Mesenchymal stem cell (in vitro differentiated cells and primary cell): ENCODE measurements around the gene ITGA8.

Source experiments
- DNase-seq: peaks from one replicate; pipeline ENCODE4 v3.0.0-alpha.2; 2013
- H2AFZ ChIP-seq: one replicate; pipeline ENCODE4 v1.6.1; 2013; ENCODE audit warnings: low read depth, mild to moderate bottlenecking, control low read depth, inconsistent platforms, low read length, moderate library complexity
- H2AK5ac ChIP-seq: 2 replicates; pipeline ENCODE4 v1.6.1; 2013; ENCODE audit warnings: low read length, moderate library complexity, mild to moderate bottlenecking, inconsistent platforms; ENCODE audit not compliant: severe bottlenecking
- H2BK120ac ChIP-seq: one replicate; pipeline ENCODE4 v1.6.1; 2013; ENCODE audit warnings: low read depth, mild to moderate bottlenecking, inconsistent platforms, low read length, moderate library complexity
- H2BK12ac ChIP-seq, 2 experiments: one replicate each; pipeline ENCODE4 v1.6.1; 2013; ENCODE audit warnings: inconsistent platforms in 2 of 2, low read length in 2 of 2, mild to moderate bottlenecking in 2 of 2, moderate library complexity in 2 of 2, control low read depth in 1 of 2
- H2BK15ac ChIP-seq: one replicate; pipeline ENCODE4 v1.6.1; 2013; ENCODE audit warnings: mild to moderate bottlenecking, low read depth, inconsistent platforms; ENCODE audit not compliant: poor library complexity, severe bottlenecking
- H2BK5ac ChIP-seq: 2 replicates; pipeline ENCODE4 v1.6.1; 2013; ENCODE audit warnings: low read depth, mild to moderate bottlenecking, low read length, control low read depth, inconsistent platforms; ENCODE audit not compliant: poor library complexity, severe bottlenecking
- H3K14ac ChIP-seq, 2 experiments: one replicate each; pipeline ENCODE4 v1.6.1; 2013; ENCODE audit warnings: inconsistent platforms in 2 of 2, low read length in 2 of 2, control low read depth in 1 of 2, mild to moderate bottlenecking in 1 of 2, moderate library complexity in 1 of 2
- H3K18ac ChIP-seq, 2 experiments: one replicate each; pipeline ENCODE4 v1.6.1; 2013; ENCODE audit warnings: inconsistent platforms in 2 of 2, low read length in 2 of 2, control low read depth in 1 of 2, low read depth in 1 of 2, mild to moderate bottlenecking in 1 of 2
- H3K23ac ChIP-seq, 2 experiments: one replicate each; pipeline ENCODE4 v1.6.1; 2013; ENCODE audit warnings: inconsistent platforms in 2 of 2, low read length in 2 of 2, mild to moderate bottlenecking in 2 of 2, moderate library complexity in 2 of 2, control low read depth in 1 of 2
- H3K27ac ChIP-seq: 2 replicates; pipeline ENCODE4 v1.5.1; 2013; ENCODE audit warnings: mild to moderate bottlenecking, moderate library complexity, low read length, control low read depth, inconsistent platforms; ENCODE audit not compliant: poor library complexity, severe bottlenecking
- H3K27me3 ChIP-seq, 2 experiments: 2 replicates each; pipeline versions ENCODE4 v1.6.1 to v1.7.0; 2013; ENCODE audit warnings: low read length in 2 of 2, mild to moderate bottlenecking in 2 of 2, moderate library complexity in 2 of 2, control low read depth in 1 of 2, inconsistent platforms in 1 of 2; ENCODE audit not compliant: control insufficient read depth in 1 of 2, insufficient read depth in 1 of 2
- H3K36me3 ChIP-seq, 2 experiments: 2 replicates each; pipeline versions ENCODE4 v1.6.1 to v1.7.0; 2013; ENCODE audit warnings: low read length in 2 of 2, control low read depth in 1 of 2, inconsistent platforms in 1 of 2, low read depth in 1 of 2, mild to moderate bottlenecking in 1 of 2; ENCODE audit not compliant: insufficient read depth in 2 of 2, control insufficient read depth in 1 of 2
- H3K4ac ChIP-seq, 2 experiments: one replicate each; pipeline ENCODE4 v1.6.1; 2013; ENCODE audit warnings: inconsistent platforms in 2 of 2, low read length in 2 of 2, mild to moderate bottlenecking in 2 of 2, moderate library complexity in 2 of 2, control low read depth in 1 of 2, low read depth in 1 of 2
- H3K4me1 ChIP-seq: 2 replicates; pipeline ENCODE4 v1.6.1; 2013; ENCODE audit warnings: low read depth, low read length, control low read depth; ENCODE audit not compliant: control insufficient read depth, insufficient read depth
- H3K4me2 ChIP-seq: 2 replicates; pipeline ENCODE4 v1.6.1; 2013; ENCODE audit warnings: low read length, mild to moderate bottlenecking, inconsistent platforms; ENCODE audit not compliant: poor library complexity, severe bottlenecking
- H3K4me3 ChIP-seq, 2 experiments: 2 replicates each; pipeline versions ENCODE4 v1.5.1 to v1.7.0; 2013; ENCODE audit warnings: low read length in 2 of 2, mild to moderate bottlenecking in 2 of 2, control low read depth in 1 of 2, low read depth in 1 of 2; ENCODE audit not compliant: insufficient read depth in 1 of 2
- H3K79me1 ChIP-seq: replicated peaks from 2 replicates; pipeline ENCODE4 v1.6.1; 2013; ENCODE audit warnings: mild to moderate bottlenecking, control low read depth, low read length, inconsistent platforms; ENCODE audit not compliant: poor library complexity, severe bottlenecking
- H3K9ac ChIP-seq: 2 replicates; pipeline ENCODE4 v1.7.0; 2013; ENCODE audit warnings: mild to moderate bottlenecking, low read length, moderate library complexity
- H3K9me3 ChIP-seq: 2 replicates; pipeline ENCODE4 v1.7.0; 2013; ENCODE audit warnings: mild to moderate bottlenecking, low read length; ENCODE audit not compliant: control insufficient read depth
- H4K8ac ChIP-seq: one replicate; pipeline ENCODE4 v1.6.1; 2013; ENCODE audit warnings: inconsistent platforms, mild to moderate bottlenecking, low read length, moderate library complexity
- H4K91ac ChIP-seq: one replicate; pipeline ENCODE4 v1.6.1; 2013; ENCODE audit warnings: mild to moderate bottlenecking, low read length, inconsistent platforms
- WGBS: methylation state at CpG from one replicate; pipeline ENCODE4 v1.1.7; 2013; ENCODE audit warnings: mixed read lengths; 5-methylcytosine and 5-hydroxymethylcytosine counted together

Gene ITGA8

DNA sequence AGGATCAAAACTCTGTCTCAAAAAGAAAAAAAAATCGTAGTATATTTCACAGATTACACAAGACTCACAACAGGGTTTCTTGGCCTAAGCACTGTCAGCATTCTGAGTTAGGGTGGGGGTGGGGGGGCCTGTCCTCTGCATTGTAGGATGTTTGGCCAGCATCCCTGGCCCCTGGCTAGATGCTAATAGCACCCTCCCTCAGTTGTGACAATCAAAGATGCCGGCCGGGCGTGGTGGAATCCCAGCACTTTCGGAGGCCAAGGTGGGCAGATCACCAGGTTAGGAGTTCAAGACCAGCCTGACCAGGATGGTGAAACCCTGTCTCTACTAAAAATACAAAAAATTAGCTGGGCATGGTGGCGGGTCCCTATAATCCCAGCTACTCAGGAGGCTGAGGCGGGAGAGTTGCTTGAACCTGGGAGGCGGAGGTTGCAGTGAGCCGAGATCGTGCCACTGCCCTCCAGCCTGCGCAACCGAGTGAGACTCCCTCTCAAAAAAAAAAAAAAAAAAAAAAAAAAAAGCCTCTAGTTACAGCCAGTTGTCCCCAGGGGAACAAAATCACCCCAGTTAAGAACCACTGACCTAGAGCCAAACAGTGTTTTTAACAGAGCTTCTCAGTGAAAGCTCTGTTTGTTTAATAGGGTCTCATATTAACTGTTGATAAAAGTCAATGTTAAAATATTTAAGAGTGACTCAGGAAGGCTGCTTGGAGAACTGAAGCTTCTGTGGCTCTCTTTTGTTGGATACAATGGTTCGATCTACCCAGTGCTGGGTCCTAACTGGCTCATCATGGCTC, 187.6 kb downstream of the ITGA8 start:
- Histone ChIP-seq H2AFZ (no peak overlapping the region), H4K8ac (no peak overlapping the region), H3K4me1 (no peaks in the 10 kb centered on the region), H3K27ac (no peak overlapping the region), H3K27me3 (peaks cover 0 to 8% of the 10 kb centered on the region in 2 experiments), H2BK15ac (no peak overlapping the region), H2AK5ac (no peak overlapping the region), H2BK12ac (no peak overlapping the region), H3K9ac (no peak overlapping the region), H3K4ac (no peak overlapping the region), H3K9me3 (no peaks in the 10 kb centered on the region), H4K91ac (no peak overlapping the region), H3K4me3 (no peak overlapping the region), H3K4me2 (no peak overlapping the region), H3K23ac (no peak overlapping the region), H2BK5ac (no peak overlapping the region), H3K36me3 (no peaks in the 10 kb centered on the region), H3K79me1 (no peaks in the 10 kb centered on the region), H2BK120ac (no peak overlapping the region), H3K14ac (no peak overlapping the region), H3K18ac (no peak overlapping the region)
- WGBS, result 94% methylated on average over 12 of the region's 13 CpGs
- DNase-seq, result no peak

DNA sequence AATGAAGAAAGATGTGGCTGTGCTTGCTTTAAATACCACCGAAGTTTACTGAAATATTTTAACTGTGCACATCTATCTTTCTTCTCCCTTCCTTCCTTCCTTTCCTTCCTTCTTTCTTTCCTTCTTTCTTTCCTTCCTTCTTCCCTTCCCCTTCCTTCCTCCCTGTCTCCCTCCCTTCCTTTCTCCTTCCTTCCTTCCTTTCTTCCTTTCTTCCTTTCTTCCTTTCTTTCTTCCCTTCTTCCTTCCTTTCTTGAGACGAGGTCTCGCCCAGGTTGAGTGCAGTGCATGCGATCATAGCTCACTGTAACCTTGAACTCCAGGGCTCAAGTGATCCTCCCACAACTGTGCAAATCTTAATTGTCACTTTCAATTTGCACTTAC, 190.9 kb downstream of the ITGA8 start:
- no peak overlapping the region for H3K18ac ChIP-seq
- 98% methylated on average over 4 of the region's 4 CpGs for WGBS

DNA sequence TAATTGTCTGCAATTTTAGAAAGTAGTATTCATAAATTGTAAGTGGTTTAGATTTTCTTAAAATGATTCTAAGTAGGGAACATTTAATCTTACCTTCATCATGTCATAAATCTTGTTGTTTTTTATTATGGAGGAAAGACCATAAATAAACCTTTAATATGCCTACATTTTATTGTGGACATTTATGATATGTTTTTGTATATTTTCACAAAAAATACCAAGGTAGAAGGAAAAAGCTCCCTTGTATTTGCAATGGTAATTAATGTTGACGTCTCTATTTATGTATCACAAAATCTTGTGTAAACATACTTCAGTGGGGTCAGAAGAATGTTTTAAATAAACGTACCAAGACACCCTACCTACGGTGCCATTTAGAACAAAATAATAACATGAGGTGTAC, 193.0 kb downstream of the ITGA8 start:
- no peaks in the 10 kb centered on the region for H3K9me3 ChIP-seq
- H2AFZ ChIP-seq, result no peak overlapping the region
- H3K23ac ChIP-seq, result no peak overlapping the region
- H3K9ac ChIP-seq, result no peak overlapping the region
- H2BK120ac ChIP-seq, result no peak overlapping the region
- DNase-seq, result no peak
- peaks cover 0 to 5% of the 10 kb centered on the region in 2 experiments for H3K27me3 ChIP-seq
- H2BK5ac ChIP-seq, result no peak overlapping the region
- H3K4me2 ChIP-seq, result no peak overlapping the region
- H3K14ac ChIP-seq, result no peak overlapping the region
- H3K79me1 ChIP-seq, result no peaks in the 10 kb centered on the region
- H4K8ac ChIP-seq, result no peak overlapping the region
- no peak overlapping the region for H2AK5ac ChIP-seq
- no peak overlapping the region for H2BK15ac ChIP-seq
- H3K4me1 ChIP-seq, result no peaks in the 10 kb centered on the region
- H2BK12ac ChIP-seq, result no peak overlapping the region
- H3K4ac ChIP-seq, result no peak overlapping the region
- no peak overlapping the region for H3K4me3 ChIP-seq
- no peak overlapping the region for H4K91ac ChIP-seq
- H3K18ac ChIP-seq, result no peak overlapping the region
- H3K36me3 ChIP-seq, result no peaks in the 10 kb centered on the region
- H3K27ac ChIP-seq, result no peak overlapping the region
- 0% methylated on average over 2 of the region's 3 CpGs for WGBS

More for the DNA sequence above, 190.9 kb downstream of the ITGA8 start:
- H3K4me2 ChIP-seq, result no peak overlapping the region
- no peak overlapping the region for H3K27ac ChIP-seq
- no peaks in the 10 kb centered on the region for H3K4me1 ChIP-seq
- H2AK5ac ChIP-seq, result no peak overlapping the region
- no peak overlapping the region for H2BK15ac ChIP-seq
- no peak overlapping the region for H4K8ac ChIP-seq
- peaks cover 0 to 4% of the 10 kb centered on the region in 2 experiments for H3K27me3 ChIP-seq
- no peak overlapping the region for H2BK12ac ChIP-seq
- no peak overlapping the region for H2BK5ac ChIP-seq
- H3K36me3 ChIP-seq, result no peaks in the 10 kb centered on the region
- no peak overlapping the region for H3K9ac ChIP-seq
- no peak overlapping the region for H2AFZ ChIP-seq
- H3K4ac ChIP-seq, result no peak overlapping the region
- no peak overlapping the region for H3K23ac ChIP-seq
- no peaks in the 10 kb centered on the region for H3K79me1 ChIP-seq
- no peak overlapping the region for H4K91ac ChIP-seq
- H2BK120ac ChIP-seq, result no peak overlapping the region
- H3K14ac ChIP-seq, result no peak overlapping the region
- H3K4me3 ChIP-seq, result no peak overlapping the region
- no peak for DNase-seq
- no peaks in the 10 kb centered on the region for H3K9me3 ChIP-seq

DNA sequence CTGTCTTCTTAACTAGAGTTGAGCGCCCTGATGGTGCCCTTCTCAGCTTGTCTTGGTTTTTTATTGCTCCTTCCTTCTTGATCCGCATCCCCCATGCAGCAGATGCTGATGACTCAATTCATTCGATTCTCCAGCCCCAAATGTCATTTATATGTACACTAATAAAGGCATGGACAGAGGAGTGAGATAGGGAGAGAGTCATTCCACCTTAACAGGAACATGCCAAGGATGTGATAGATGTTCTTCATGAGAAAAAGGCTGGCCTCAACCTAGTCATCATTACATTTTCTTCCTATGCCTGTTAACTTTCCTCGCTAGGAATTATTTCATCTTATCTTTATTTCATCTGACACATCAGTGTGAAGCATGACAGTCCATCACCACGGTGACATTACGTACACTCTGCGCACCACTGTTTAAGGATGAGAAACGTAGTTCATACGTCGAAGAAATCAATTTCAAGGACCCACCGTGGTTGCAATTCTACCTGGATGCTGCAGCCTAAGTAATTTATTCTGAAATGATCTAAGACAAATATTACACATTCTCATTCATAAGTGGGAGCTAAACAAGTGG, 198.3 kb downstream of the ITGA8 start:
- H2AFZ ChIP-seq, result no peak overlapping the region
- DNase-seq, result no peak
- no peak overlapping the region for H3K18ac ChIP-seq
- H3K4me1 ChIP-seq, result no peaks in the 10 kb centered on the region
- no peak overlapping the region for H3K4me3 ChIP-seq
- no peak overlapping the region for H2BK12ac ChIP-seq
- WGBS, result 95% methylated on average over 9 of the region's 11 CpGs
- no peak overlapping the region for H2AK5ac ChIP-seq
- no peak overlapping the region for H3K4me2 ChIP-seq
- H2BK120ac ChIP-seq, result no peak overlapping the region
- no peak overlapping the region for H3K14ac ChIP-seq
- H3K36me3 ChIP-seq, result no peaks in the 10 kb centered on the region
- H3K4ac ChIP-seq, result no peak overlapping the region
- H3K9ac ChIP-seq, result no peak overlapping the region
- H3K27me3 ChIP-seq, result peaks cover 5 to 21% of the 10 kb centered on the region in 2 experiments
- H3K23ac ChIP-seq, result no peak overlapping the region
- no peak overlapping the region for H4K91ac ChIP-seq
- no peak overlapping the region for H3K27ac ChIP-seq
- H3K79me1 ChIP-seq, result no peaks in the 10 kb centered on the region
- no peaks in the 10 kb centered on the region for H3K9me3 ChIP-seq
- no peak overlapping the region for H4K8ac ChIP-seq
- H2BK15ac ChIP-seq, result no peak overlapping the region
- no peak overlapping the region for H2BK5ac ChIP-seq
